Gastroesophageal sphincter (tissue), 4 donors: Measurements from ENCODE around the gene SPATA31E1. TPM values are rescaled to one million over a fixed set of nuclear protein-coding genes. Genes with fewer than 3 reads are reported as not detected.

Experiments
- ATAC-seq: fragments of 150-250 bp; one replicate; pipeline ENCODE4 v1.9.1; 2016; ENCODE audit warnings: mild to moderate bottlenecking, moderate library complexity
- H3K27ac ChIP-seq, 4 donors: fragments of 200-600 bp; sonication (generic) in 3 of 4; 1 replicate in 3 of 4; 2 replicates in 1 of 4; pipeline ENCODE4 v1.5.1; 2016 to 2019
- H3K27me3 ChIP-seq: fragments of 200-600 bp; sonication (generic); one replicate; pipeline ENCODE4 v1.5.1; 2019
- H3K36me3 ChIP-seq, 2 donors: fragments of 200-600 bp; sonication (generic); one replicate each; pipeline ENCODE4 v1.5.1; 2019; ENCODE audit warnings: control low read depth in 1 of 2
- H3K4me1 ChIP-seq, 3 donors: fragments of 200-600 bp; sonication (generic); 1 replicate in 2 of 3; 2 replicates in 1 of 3; pipeline ENCODE4 v1.5.1; 2016 to 2019; ENCODE audit warnings: control low read depth in 2 of 3
- H3K4me3 ChIP-seq, 2 donors: fragments of 200-600 bp; sonication (generic); one replicate each; pipeline ENCODE4 v1.5.1; 2019; ENCODE audit warnings: mild to moderate bottlenecking in 1 of 2, moderate library complexity in 1 of 2
- H3K9me3 ChIP-seq, 3 donors: fragments of 200-600 bp; sonication (generic); one replicate each; pipeline ENCODE4 v1.5.1; 2017 to 2019; ENCODE audit warnings: control low read depth in 2 of 3
- EP300 ChIP-seq: sonication (generic); formaldehyde crosslinking; IDR thresholded peaks from one replicate; pipeline ENCODE4 v1.6.1; 2017; ENCODE audit warnings: antibody characterized with exemption, mild to moderate bottlenecking
- POLR2A ChIP-seq, 2 donors: fragments of 450-650 bp; IDR thresholded peaks; one replicate each; pipeline ENCODE4 v1.6.1; 2017; ENCODE audit warnings: antibody characterized with exemption in 2 of 2, mild to moderate bottlenecking in 2 of 2, moderate library complexity in 1 of 2
- POLR2AphosphoS5 ChIP-seq: sonication (generic); formaldehyde crosslinking; IDR thresholded peaks from one replicate; pipeline ENCODE4 v1.6.1; 2017; ENCODE audit warnings: antibody characterized with exemption
- WGBS, 2 donors: methylation state at CpG; one replicate each; pipeline ENCODE4 v1.1.5; 2018; ENCODE audit warnings: low coverage in 1 of 2; 5-methylcytosine and 5-hydroxymethylcytosine counted together
- total RNA-seq, 4 donors: library from RNA; depleted of rRNA; stranded (reverse); fragments of >200 nt; gene quantifications; one replicate each; pipeline ENCODE4 v1.1.0, GENCODE V29; 2016
- TF ChIP-seq, protein P1 (sequence below), 4 experiments: fragments of 200-600 bp in 2 of 4; fragments of 450-650 bp in 2 of 4; sonication (generic) in 1 of 4; IDR thresholded peaks; one replicate each; pipeline ENCODE4 v1.5.1; 2017 to 2019; ENCODE audit warnings: antibody characterized with exemption in 4 of 4, mild to moderate bottlenecking in 2 of 4, moderate library complexity in 2 of 4

Gene SPATA31E1
- total RNA-seq, 4 donors from 2014 or later: not detected

DNA sequence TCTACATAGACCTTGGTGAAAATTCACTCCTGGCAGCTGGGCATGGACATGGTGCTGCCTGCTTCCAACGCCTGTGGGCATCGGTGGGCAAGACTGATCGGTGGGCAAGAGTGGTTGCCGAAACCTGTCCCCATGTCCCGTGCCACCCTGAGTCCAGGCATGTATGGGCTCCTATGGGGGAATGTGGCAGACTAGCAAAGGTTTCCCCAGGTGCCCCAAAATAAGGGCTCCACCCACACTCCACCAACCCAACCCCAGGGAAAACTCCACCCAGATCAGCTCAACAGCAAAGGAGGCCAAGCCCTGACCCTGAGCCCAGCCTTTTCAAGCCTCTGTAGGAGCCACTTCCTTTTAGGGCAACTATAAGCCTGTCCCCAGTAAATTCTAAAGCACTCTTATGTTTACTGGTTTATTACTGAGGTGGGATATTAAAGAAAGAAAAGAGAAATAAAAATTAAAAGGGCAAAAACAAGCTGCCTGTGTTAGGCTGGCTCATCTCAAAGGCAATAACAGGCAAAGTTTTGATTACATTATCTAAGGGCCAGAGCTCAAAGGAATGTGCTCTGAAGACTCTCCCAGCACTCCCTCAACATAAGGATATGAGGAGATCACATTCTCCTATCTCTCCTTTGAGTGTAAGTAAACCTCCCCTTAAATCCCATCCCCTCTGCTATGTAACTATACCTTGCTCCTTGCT, 8.9 kb upstream of the SPATA31E1 start:
- no peak overlapping the region for H3K4me3 ChIP-seq
- H3K4me1 ChIP-seq: peaks cover 0 to 15% (median 0%) of the 10 kb centered on the region in 3 donors
- no peaks in the 10 kb centered on the region for H3K36me3 ChIP-seq
- 84% methylated on average over 4 of the region's 5 CpGs; no CpG with 5 or more reads in 1 of the 2 donors for WGBS, 2 donors
- H3K9me3 ChIP-seq: peaks cover 0 to 4% (median 0%) of the 10 kb centered on the region in 3 donors
- no peak overlapping the region for H3K27ac ChIP-seq
- no peak for ATAC-seq
- TF ChIP-seq EP300 (no peak), POLR2A (IDR thresholded peaks at IDR 0.05) (no peak), POLR2AphosphoS5 (no peak)
- TF ChIP-seq, protein P1, sequence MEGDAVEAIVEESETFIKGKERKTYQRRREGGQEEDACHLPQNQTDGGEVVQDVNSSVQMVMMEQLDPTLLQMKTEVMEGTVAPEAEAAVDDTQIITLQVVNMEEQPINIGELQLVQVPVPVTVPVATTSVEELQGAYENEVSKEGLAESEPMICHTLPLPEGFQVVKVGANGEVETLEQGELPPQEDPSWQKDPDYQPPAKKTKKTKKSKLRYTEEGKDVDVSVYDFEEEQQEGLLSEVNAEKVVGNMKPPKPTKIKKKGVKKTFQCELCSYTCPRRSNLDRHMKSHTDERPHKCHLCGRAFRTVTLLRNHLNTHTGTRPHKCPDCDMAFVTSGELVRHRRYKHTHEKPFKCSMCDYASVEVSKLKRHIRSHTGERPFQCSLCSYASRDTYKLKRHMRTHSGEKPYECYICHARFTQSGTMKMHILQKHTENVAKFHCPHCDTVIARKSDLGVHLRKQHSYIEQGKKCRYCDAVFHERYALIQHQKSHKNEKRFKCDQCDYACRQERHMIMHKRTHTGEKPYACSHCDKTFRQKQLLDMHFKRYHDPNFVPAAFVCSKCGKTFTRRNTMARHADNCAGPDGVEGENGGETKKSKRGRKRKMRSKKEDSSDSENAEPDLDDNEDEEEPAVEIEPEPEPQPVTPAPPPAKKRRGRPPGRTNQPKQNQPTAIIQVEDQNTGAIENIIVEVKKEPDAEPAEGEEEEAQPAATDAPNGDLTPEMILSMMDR (IDR thresholded peaks at IDR 0.05): no peak
- H3K27me3 ChIP-seq: no peaks in the 10 kb centered on the region

DNA sequence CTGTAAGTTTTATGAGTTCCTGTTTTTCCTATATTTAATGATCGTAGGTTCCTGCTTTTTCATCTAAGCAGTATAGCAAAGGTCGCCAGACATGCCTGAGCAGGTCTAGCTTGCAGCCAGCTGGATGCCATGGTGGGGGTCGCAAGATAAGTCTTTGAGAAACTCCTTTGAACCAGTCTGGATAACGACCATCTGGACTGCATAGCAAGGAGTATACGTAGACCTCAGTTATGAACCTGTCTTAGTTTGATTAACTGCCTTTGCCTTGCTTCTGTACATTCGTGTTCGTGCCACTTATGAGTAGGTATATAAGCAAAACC, 8.4 kb upstream of the SPATA31E1 start:
- WGBS, 2 donors: 44 to 79% methylated on average over 5 to 7 of the region's 7 CpGs
- Histone ChIP-seq H3K36me3 (no peaks in the 10 kb centered on the region), H3K4me3 (no peak overlapping the region), H3K4me1 (peaks cover 0 to 15% (median 0%) of the 10 kb centered on the region in 3 donors), H3K27ac (no peak overlapping the region), H3K27me3 (no peaks in the 10 kb centered on the region), H3K9me3 (peaks cover 0 to 4% (median 0%) of the 10 kb centered on the region in 3 donors)
- no peak for ATAC-seq
- TF ChIP-seq, protein P1 (IDR thresholded peaks at IDR 0.05): no peak
- no peak for TF ChIP-seq EP300
- TF ChIP-seq POLR2A (IDR thresholded peaks at IDR 0.05): no peak
- no peak for TF ChIP-seq POLR2AphosphoS5

DNA sequence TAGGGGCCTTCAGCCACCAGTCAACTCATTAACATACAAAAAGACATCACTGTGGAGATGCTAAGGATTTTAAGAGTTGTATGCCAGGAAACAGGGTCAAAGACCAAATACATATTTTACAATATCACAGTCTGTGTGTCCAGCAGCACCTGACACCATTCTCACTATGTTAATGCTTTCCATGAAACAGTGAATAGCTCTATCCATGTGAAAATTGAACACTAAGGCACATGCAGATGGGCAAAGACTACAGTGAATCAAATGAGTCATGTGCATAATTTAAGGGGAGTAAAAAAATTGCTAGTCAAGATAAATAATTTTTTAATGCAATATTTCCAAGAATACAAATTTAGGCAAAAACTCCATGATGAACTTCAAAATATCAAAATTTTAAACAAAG, 7.6 kb upstream of the SPATA31E1 start:
- H3K27me3 ChIP-seq: no peaks in the 10 kb centered on the region
- ATAC-seq: no peak
- H3K4me3 ChIP-seq: no peak overlapping the region
- TF ChIP-seq POLR2AphosphoS5: no peak
- TF ChIP-seq, protein P1 (IDR thresholded peaks at IDR 0.05): no peak
- TF ChIP-seq EP300: no peak
- TF ChIP-seq POLR2A (IDR thresholded peaks at IDR 0.05): no peak
- H3K9me3 ChIP-seq: peaks cover 0 to 4% (median 0%) of the 10 kb centered on the region in 3 donors
- peaks cover 0 to 15% (median 0%) of the 10 kb centered on the region in 3 donors for H3K4me1 ChIP-seq
- H3K36me3 ChIP-seq: no peaks in the 10 kb centered on the region
- no peak overlapping the region for H3K27ac ChIP-seq

DNA sequence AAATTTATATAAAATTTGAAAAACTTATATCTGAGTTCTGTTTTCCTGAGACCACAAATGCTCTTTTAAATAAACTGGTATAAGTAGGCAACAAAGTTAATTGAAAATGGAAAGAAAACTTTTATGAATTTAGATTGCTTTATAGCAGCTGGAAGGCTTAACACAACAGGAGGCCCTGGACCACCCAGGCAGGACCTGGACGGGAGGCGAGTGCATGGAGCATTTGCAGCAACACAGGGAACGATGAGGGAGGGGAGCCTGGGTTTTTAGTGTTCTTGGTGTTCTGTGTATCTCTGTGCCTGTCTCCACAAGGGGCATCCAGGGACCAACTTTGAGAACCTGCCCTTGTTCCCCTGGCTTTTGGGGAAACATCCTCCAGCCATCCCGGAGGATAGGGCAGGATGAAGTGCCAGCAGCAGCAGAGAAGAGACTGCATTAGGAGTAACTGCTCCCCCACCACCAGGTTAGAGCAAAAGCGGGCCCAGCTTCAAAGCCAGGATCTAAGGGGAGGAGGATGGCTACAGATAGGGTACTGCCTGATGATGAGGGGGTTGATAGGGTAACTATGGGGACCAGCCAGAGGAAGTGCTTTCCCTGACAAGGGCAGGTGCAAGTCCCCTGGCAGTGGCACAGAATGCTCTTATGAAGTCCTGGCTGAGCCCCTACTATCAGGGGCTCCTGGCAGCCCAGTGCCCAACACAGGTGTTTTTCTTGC, 6.7 kb upstream of the SPATA31E1 start:
- Histone ChIP-seq H3K36me3 (no peaks in the 10 kb centered on the region), H3K9me3 (peaks cover 0 to 4% (median 0%) of the 10 kb centered on the region in 3 donors), H3K27ac (no peak overlapping the region), H3K4me1 (peaks cover 0 to 15% (median 0%) of the 10 kb centered on the region in 3 donors), H3K4me3 (no peak overlapping the region), H3K27me3 (no peaks in the 10 kb centered on the region)
- ATAC-seq: no peak
- TF ChIP-seq POLR2AphosphoS5: no peak
- TF ChIP-seq, protein P1 (IDR thresholded peaks at IDR 0.05): no peak
- TF ChIP-seq POLR2A (IDR thresholded peaks at IDR 0.05): no peak
- no peak for TF ChIP-seq EP300
- 50% methylated on average over 2 of the region's 5 CpGs; no CpG with 5 or more reads in 1 of the 2 donors for WGBS, 2 donors

DNA sequence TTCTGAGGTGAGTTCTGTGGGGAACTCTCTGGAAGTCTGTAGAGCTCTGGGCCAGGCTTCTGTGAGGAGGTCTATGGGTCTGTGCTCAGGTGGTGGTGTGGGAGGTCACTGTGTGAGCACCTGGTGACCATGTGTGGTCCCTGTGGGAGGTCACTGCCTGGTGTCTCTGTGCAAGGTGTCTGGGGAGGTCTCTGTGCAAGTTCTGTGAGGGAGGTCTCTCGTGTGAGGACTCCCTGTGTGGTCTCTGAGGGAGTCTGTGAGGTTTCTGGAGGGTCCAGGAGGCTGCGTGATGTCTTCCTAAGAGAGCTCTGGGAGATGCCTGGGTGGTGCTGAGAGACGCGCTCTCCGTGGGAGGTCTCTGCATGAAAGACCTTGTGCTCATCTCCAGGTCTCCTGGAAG, 6.0 kb upstream of the SPATA31E1 start:
- TF ChIP-seq POLR2AphosphoS5: no peak
- no peak for TF ChIP-seq EP300
- TF ChIP-seq POLR2A (IDR thresholded peaks at IDR 0.05): no peak
- TF ChIP-seq, protein P1 (IDR thresholded peaks at IDR 0.05): no peak
- H3K9me3 ChIP-seq: peaks cover 0 to 4% (median 0%) of the 10 kb centered on the region in 3 donors
- H3K27me3 ChIP-seq: no peaks in the 10 kb centered on the region
- no peak overlapping the region for H3K27ac ChIP-seq
- H3K36me3 ChIP-seq: no peaks in the 10 kb centered on the region
- H3K4me1 ChIP-seq: peaks cover 0 to 13% (median 0%) of the 10 kb centered on the region in 3 donors
- no peak overlapping the region for H3K4me3 ChIP-seq
- WGBS, 2 donors: 100% methylated on average over 1 of the region's 5 CpGs; no CpG with 5 or more reads in 1 of the 2 donors
- ATAC-seq: no peak
